ENCODE data around the gene PPP4R2.

The PPP4R2 gene

DNA sequence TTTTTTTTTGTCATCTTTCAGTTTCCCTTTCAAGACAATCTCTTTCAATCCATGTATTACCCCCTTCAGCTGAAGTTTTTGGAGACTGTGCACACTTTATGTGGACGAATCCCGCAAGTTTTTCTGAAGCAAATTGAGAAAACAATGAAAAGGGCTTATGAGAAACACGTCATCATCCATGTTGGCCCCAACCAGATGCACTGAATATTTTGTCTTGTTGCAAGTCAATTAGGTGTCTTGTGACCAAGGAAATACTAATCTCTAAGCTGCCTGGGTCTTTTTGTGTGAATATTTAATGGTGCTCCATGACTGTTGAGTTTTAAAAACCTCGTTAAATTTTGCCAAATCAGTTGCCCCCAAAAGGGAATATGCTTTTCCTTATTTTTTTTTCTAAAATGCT is 21.7 kb upstream of the PPP4R2 start:
- no peak overlapping the region for H3K4me2 ChIP-seq
- no peaks in the 10 kb centered on the region for H3K9me3 ChIP-seq
- no peaks in the 10 kb centered on the region for H3K36me3 ChIP-seq
- no peak overlapping the region for H3K27ac ChIP-seq
- H3K9ac ChIP-seq = no peak overlapping the region
- no peaks in the 10 kb centered on the region for H3K27me3 ChIP-seq
- TF ChIP-seq Cebpa-rat (IDR thresholded peaks at IDR 0.05) = no peak
- no peaks in the 10 kb centered on the region for H3K4me1 ChIP-seq
- no peak overlapping the region for H3K4me3 ChIP-seq
- H4K20me1 ChIP-seq = no peaks in the 10 kb centered on the region

DNA sequence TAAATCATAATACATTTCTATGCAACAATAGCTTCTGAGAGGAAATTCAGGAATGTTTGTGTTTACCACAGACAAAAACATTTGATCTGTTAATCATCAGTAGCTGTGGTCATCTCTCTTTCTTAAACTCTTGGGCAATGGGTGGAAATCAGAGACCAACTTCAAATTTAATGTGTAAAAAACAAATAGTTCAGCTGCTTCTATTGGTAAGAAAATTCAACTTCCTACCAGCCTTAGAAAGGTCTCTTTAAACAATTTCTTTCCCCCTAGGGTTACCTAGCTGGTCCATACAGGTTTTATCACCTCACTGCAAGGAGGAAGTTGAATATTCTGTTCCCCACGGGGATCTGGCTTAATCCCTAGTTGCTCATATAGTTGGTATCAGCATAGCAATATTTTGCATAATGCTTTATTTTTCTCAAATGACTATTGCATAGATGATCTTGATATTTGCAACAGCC is 20.3 kb upstream of the PPP4R2 start:
- Histone ChIP-seq H3K36me3 (no peaks in the 10 kb centered on the region), H3K4me3 (no peak overlapping the region), H3K4me1 (no peaks in the 10 kb centered on the region), H3K27ac (no peak overlapping the region), H3K4me2 (no peak overlapping the region), H3K9ac (no peak overlapping the region), H4K20me1 (no peaks in the 10 kb centered on the region), H3K27me3 (no peaks in the 10 kb centered on the region), H3K9me3 (no peaks in the 10 kb centered on the region)
- no peak for TF ChIP-seq Cebpa-rat (IDR thresholded peaks at IDR 0.05)

DNA sequence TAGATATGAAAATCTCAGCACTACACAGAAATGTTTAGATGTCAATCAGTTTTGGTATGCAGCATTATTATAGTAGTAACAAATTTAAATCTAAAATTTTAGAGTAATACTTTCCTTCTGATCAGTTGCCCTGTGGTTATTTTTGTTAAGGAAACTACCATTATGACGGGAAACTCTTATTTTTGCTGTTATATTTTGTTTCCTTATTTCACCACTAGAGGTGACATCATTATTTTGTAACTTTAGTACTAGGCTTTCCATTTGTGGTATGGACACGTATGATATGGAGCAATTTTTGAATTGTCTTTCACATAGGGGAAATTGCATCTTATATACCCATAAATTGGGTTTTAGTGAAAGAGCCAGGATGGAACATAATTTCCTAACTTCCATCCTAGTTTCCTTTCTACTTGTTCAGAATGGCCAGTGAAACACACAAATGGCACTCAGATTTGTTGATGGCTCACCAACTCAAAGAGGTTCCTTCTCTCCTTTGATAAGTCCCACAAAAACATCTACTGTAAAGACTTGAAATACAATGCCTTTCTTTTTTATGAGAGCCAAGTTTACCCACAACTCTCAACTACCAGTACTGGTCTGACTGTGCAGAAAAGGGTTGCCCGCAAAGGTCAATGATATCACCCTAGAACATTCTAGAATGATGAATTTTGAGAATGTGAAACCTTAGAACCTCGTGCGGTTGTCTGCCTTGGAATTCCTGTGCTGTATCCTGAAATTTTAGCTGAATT is 19.4 kb upstream of the PPP4R2 start:
- no peaks in the 10 kb centered on the region for H3K9me3 ChIP-seq
- no peak overlapping the region for H3K27ac ChIP-seq
- H3K4me3 ChIP-seq = no peak overlapping the region
- H3K4me1 ChIP-seq = no peaks in the 10 kb centered on the region
- H3K4me2 ChIP-seq = no peak overlapping the region
- H3K9ac ChIP-seq = no peak overlapping the region
- no peaks in the 10 kb centered on the region for H4K20me1 ChIP-seq
- TF ChIP-seq Cebpa-rat (IDR thresholded peaks at IDR 0.05) = no peak
- no peaks in the 10 kb centered on the region for H3K36me3 ChIP-seq
- H3K27me3 ChIP-seq = no peaks in the 10 kb centered on the region

DNA sequence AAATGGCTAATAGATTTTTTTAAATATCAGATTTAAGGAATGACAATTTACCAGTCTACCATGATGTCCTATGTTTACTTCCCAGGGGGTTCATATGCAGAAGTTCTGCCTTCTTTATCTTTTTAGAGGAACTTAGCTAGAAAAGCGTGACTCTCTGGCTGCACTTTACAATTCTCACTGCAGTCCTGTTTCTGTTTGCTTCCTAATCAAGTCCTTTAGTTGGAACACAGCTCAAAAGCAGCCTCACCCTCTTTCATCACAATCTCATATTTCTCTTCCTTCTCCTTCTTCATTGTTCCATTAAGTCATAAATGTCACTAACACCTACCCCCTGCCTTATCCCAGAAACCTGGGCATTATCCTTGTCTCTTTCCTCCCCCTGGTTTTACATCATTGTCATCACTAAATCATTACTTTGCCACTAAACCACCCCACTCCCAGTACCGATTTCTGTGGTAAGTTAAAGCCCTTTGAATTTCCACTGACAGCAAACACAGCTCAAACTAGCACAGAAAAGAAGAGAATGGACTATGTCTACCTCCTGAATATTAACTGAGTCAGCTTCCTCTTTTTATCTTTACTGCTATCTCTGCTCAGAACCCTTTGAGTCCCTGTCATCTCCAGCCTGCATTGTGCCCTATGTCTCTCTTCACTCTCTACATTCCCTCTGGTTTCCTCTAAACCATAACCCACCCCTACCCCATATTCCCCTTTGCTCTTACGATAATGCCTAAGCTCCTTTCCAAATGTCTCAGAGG is 13.8 kb upstream of the PPP4R2 start:
- Histone ChIP-seq H3K9me3 (peaks cover 20% of the 10 kb centered on the region), H3K4me1 (no peaks in the 10 kb centered on the region), H3K4me3 (no peak overlapping the region), H4K20me1 (no peaks in the 10 kb centered on the region), H3K27me3 (no peaks in the 10 kb centered on the region), H3K27ac (no peak overlapping the region), H3K9ac (no peak overlapping the region), H3K36me3 (no peaks in the 10 kb centered on the region), H3K4me2 (no peak overlapping the region)
- no peak for TF ChIP-seq Cebpa-rat (IDR thresholded peaks at IDR 0.05)

DNA sequence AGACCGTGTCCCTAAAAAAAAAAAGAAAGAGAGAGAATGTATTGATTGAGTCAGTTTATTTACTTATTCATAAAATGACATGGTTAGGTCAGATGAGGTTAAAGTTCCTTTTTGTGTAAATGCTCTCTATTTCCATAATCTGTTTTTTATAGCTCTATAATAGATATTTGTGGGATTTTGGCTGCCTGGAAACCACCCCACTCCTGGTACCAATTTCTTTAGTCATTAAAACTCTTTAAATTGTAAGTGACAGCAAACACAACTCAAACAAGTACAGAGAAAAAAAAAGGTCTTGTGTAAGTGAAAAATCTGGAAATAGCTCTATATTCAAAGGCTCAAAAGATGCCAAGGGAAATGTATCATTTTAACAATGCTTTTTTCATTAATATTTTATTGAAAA is 11.0 kb upstream of the PPP4R2 start:
- no peaks in the 10 kb centered on the region for H4K20me1 ChIP-seq
- peaks cover 20% of the 10 kb centered on the region for H3K9me3 ChIP-seq
- H3K4me3 ChIP-seq = no peak overlapping the region
- H3K4me2 ChIP-seq = no peak overlapping the region
- no peak for TF ChIP-seq Cebpa-rat (IDR thresholded peaks at IDR 0.05)
- H3K27me3 ChIP-seq = no peaks in the 10 kb centered on the region
- H3K4me1 ChIP-seq = no peaks in the 10 kb centered on the region
- no peaks in the 10 kb centered on the region for H3K36me3 ChIP-seq
- H3K9ac ChIP-seq = no peak overlapping the region
- no peak overlapping the region for H3K27ac ChIP-seq

DNA sequence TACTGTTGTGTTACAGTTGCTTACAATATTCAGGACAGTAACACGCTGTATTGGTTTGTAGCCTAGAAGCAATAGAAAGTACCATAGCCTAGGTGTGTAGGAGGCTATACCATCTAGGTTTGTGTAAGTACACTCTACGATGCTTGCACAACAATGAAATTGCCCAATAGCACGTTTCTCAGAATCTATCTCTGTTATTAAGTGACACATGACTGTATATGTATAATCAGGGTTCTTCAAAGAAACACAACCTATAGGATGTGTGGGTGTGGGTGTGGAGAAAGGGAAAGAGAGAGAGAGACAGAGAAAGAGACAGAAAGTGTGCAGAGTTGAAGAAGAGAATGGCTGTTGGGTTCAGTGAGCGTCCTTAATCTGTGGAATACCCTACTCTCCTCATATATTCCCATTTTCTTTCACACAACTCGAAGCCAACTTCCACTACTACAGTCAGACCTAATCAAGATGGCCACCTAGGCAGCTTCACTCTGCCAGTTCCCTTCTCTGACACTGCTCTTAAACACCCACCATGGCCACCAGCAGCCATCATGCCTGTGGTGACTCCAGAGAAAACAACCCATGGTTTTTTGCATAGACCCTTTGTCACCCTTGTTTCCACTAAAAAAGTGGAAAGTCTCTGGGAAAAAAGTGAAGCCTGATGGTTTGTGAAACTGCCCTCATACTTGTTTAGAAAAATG is 5.8 kb upstream of the PPP4R2 start:
- Histone ChIP-seq H3K4me1 (no peaks in the 10 kb centered on the region), H3K27me3 (no peaks in the 10 kb centered on the region), H3K9ac (no peak overlapping the region), H3K27ac (no peak overlapping the region), H4K20me1 (no peaks in the 10 kb centered on the region), H3K36me3 (no peaks in the 10 kb centered on the region), H3K4me2 (no peak overlapping the region), H3K9me3 (peaks cover 8% of the 10 kb centered on the region), H3K4me3 (no peak overlapping the region)
- TF ChIP-seq Cebpa-rat (IDR thresholded peaks at IDR 0.05) = no peak

DNA sequence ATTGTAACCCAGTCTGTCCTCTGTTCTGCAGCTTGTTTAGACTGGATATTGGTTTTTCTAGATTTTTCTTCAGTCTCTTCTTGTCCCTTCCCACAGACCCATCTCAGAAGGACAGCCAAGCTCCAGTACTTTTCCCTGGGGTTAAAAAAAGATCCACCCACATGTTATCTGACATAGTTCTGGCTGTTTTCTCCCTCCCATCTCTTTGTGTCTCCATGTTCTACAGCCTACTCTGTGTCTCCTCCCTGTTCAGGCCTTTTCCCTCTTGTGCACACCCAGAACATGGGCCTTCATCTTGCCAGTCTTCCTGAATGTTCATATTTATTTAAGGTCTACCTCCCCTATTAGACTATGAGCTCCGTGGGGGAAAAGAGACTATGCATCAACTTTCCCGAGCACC is 5.1 kb upstream of the PPP4R2 start:
- H3K36me3 ChIP-seq = no peaks in the 10 kb centered on the region
- H3K27me3 ChIP-seq = no peaks in the 10 kb centered on the region
- 0 out of 2 replicates have a peak, but pooled peaks cover under 1% of the 10 kb centered on the region for H3K9me3 ChIP-seq
- H3K9ac ChIP-seq = no peak overlapping the region
- no peak for TF ChIP-seq Cebpa-rat (IDR thresholded peaks at IDR 0.05)
- no peak overlapping the region for H3K27ac ChIP-seq
- no peak overlapping the region for H3K4me2 ChIP-seq
- no peaks in the 10 kb centered on the region for H4K20me1 ChIP-seq
- H3K4me3 ChIP-seq = no peak overlapping the region
- peaks cover 5% of the 10 kb centered on the region for H3K4me1 ChIP-seq

DNA sequence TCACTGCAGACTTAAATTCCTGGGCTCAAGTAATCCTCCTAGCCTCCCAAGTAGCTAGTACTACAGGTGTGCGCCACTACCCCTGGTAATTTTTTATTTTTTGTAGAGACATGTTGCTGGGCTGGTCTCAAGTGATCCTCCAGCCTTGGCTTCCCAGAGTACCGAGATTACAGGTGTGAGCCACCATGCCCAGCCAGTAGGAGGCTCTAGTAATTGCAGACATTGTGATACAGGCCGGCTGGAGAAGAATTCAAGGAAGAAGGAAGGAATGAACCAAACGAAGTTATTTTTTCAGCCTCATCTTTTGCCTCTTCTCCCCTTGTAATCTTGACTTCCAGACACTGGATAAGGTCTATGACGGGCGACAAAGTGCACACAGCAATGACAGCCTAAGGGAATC is 3.2 kb upstream of the PPP4R2 start:
- no peaks in the 10 kb centered on the region for H3K9me3 ChIP-seq
- peaks cover 2% of the 10 kb centered on the region; the same call in 1 of the 2 replicates for H3K36me3 ChIP-seq
- no peak overlapping the region for H3K4me2 ChIP-seq
- no peaks in the 10 kb centered on the region for H3K27me3 ChIP-seq
- no peak for TF ChIP-seq Cebpa-rat (IDR thresholded peaks at IDR 0.05)
- H3K4me3 ChIP-seq = no peak overlapping the region
- no peak overlapping the region for H3K9ac ChIP-seq
- H4K20me1 ChIP-seq = peaks cover 11% of the 10 kb centered on the region
- H3K27ac ChIP-seq = no peak overlapping the region
- H3K4me1 ChIP-seq = peaks cover 10% of the 10 kb centered on the region

DNA sequence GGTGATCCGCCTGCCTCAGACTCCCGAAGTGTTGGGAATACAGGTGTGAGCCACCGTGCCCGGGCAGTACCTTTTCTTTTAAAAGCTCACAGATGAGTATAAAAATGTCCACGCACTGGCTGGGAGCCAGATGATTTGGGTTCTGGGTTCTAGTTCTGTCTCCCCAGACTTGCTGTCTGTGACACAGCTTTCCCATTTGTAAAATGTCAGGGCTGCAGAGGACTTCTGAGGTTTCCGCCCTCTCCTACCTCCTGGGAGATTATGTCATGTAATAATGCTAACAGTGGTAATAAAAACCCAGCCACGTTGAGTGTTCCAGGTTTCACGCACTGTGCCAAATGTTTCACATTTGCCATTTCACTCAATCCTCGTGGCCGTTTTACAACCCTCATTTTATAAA is 1.3 kb upstream of the PPP4R2 start:
- H3K27me3 ChIP-seq = no peaks in the 10 kb centered on the region
- H3K27ac ChIP-seq = no peak overlapping the region
- H3K9me3 ChIP-seq = no peaks in the 10 kb centered on the region
- TF ChIP-seq Cebpa-rat (IDR thresholded peaks at IDR 0.05) = no peak
- H3K4me3 ChIP-seq = no peak overlapping the region
- no peak overlapping the region for H3K9ac ChIP-seq
- peaks cover 21% of the 10 kb centered on the region for H3K36me3 ChIP-seq
- H4K20me1 ChIP-seq = peaks cover 30% of the 10 kb centered on the region
- H3K4me1 ChIP-seq = peaks cover 30% of the 10 kb centered on the region
- no peak overlapping the region for H3K4me2 ChIP-seq

DNA sequence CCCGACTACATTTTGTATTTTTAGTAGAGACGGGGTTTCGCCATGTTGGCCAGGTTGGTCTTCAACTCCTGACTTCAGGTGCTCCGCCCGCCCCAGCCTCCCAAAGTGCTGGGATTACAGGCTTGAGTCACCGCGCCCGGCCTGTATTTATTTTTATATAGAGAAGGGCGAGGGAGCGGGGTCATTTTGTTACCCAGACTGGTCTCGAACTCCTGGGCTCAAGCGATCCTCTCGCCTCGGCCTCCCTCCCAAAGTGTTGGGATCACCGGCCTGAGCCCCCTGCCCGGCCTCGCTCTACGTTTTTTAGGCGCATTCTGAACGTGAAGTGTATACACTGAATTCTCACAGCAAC is 514 bp upstream of the PPP4R2 start:
- Histone ChIP-seq H3K4me2 (peak overlapping the region; percentile 72), H3K9me3 (no peaks in the 10 kb centered on the region), H4K20me1 (peaks cover 38% of the 10 kb centered on the region), H3K4me1 (peaks cover 37% of the 10 kb centered on the region), H3K27ac (peak overlapping the region; percentile 98), H3K36me3 (peaks cover 29% of the 10 kb centered on the region), H3K9ac (peak overlapping the region; percentile 98), H3K27me3 (no peaks in the 10 kb centered on the region), H3K4me3 (peak overlapping the region; percentile 94)
- no peak for TF ChIP-seq Cebpa-rat (IDR thresholded peaks at IDR 0.05)

All from BLaER1 (cell line).